H1 (cell line): ENCODE data around the gene AFTPH. TPM values are rescaled to one million over a fixed set of nuclear protein-coding genes. Genes with fewer than 3 reads are reported as not detected.

Experiments
- CTBP2 ChIP-seq: IDR thresholded peaks from 2 replicates; pipeline ENCODE4 v1.7.0; 2011; ENCODE audit warnings: borderline replicate concordance, mild to moderate bottlenecking, moderate library complexity, mixed read lengths, low read length; ENCODE audit not compliant: insufficient read depth, insufficient read length
- EP300 ChIP-seq, 2 experiments: IDR thresholded peaks; 1 replicate in 1 of 2; 2 replicates in 1 of 2; pipeline ENCODE4 v1.6.1; 2011 to 2012; ENCODE audit warnings: low read depth in 2 of 2, low read length in 2 of 2, mild to moderate bottlenecking in 2 of 2, borderline replicate concordance in 1 of 2, inconsistent platforms in 1 of 2, moderate library complexity in 1 of 2
- KDM1A ChIP-seq: fragments of 200-600, 300-600 bp; sonication (generic); IDR thresholded peaks from 2 replicates; pipeline ENCODE4 v1.7.1; 2016; ENCODE audit warnings: mild to moderate bottlenecking, low read length, borderline replicate concordance
- RFX5 ChIP-seq: IDR thresholded peaks from 2 replicates; pipeline ENCODE4 v1.6.1; 2011; ENCODE audit warnings: low read depth, low read length, improper control_type of control experiment, borderline replicate concordance
- SIN3A ChIP-seq, 2 experiments: IDR thresholded peaks in 1 of 2; conservative IDR thresholded peaks in 1 of 2; 2 replicates each; pipeline ENCODE4 v1.6.1; 2011 to 2012; ENCODE audit warnings: low read length in 2 of 2, improper control_type of control experiment in 1 of 2, low read depth in 1 of 2, mild to moderate bottlenecking in 1 of 2
- SP2 ChIP-seq: IDR thresholded peaks from 2 replicates; pipeline ENCODE4 v1.6.1; 2012; ENCODE audit warnings: mild to moderate bottlenecking, low read length, inconsistent platforms
- SRF ChIP-seq: IDR thresholded peaks from 2 replicates; pipeline ENCODE4 v1.6.1; 2011; ENCODE audit warnings: mild to moderate bottlenecking, low read depth, low read length, moderate library complexity
- ZNF274 ChIP-seq: IDR thresholded peaks from 2 replicates; pipeline ENCODE4 v1.7.0; 2012; ENCODE audit warnings: low read length, borderline replicate concordance; ENCODE audit errors: extremely low read depth
- polyA plus RNA-seq, 7 experiments: library from polyadenylated mRNA; depleted of rRNA in 3 of 7; stranded (reverse) in 5 of 7; unstranded in 2 of 7; fragments of >200 nt in 5 of 7; fragments of 200-250 nt in 2 of 7; gene quantifications; 1 replicate in 5 of 7; 2 replicates in 1 of 7; 4 replicates in 1 of 7; pipeline versions ENCODE4 v1.2.1 to v1.2.3, GENCODE V29; 2011 to 2013; ENCODE audit warnings: missing spikeins in 2 of 7, mixed read lengths in 2 of 7
- total RNA-seq: library from RNA; stranded (reverse); fragmentation: NEBNext Ultra II Directional; extraction: Animal tissue kit (Norgen Biotek cat#: 25700); gene quantifications from 2 replicates; pipeline ENCODE4 v1.2.1, GENCODE V29; 2021
- TF ChIP-seq, protein P1 (sequence below): fragments of 300-600 bp; sonication (generic); IDR thresholded peaks from 2 replicates; pipeline ENCODE4 v1.7.1; 2012; ENCODE audit warnings: low read length, moderate library complexity, mild to moderate bottlenecking, inconsistent platforms; ENCODE audit not compliant: insufficient replicate concordance

AFTPH gene
- total and polyA plus RNA-seq, 2 of the 8 experiments (the other 6 are each of a cell fraction or from before 2014, with no cell fraction given), result 7.3 to 15.0 TPM

DNA sequence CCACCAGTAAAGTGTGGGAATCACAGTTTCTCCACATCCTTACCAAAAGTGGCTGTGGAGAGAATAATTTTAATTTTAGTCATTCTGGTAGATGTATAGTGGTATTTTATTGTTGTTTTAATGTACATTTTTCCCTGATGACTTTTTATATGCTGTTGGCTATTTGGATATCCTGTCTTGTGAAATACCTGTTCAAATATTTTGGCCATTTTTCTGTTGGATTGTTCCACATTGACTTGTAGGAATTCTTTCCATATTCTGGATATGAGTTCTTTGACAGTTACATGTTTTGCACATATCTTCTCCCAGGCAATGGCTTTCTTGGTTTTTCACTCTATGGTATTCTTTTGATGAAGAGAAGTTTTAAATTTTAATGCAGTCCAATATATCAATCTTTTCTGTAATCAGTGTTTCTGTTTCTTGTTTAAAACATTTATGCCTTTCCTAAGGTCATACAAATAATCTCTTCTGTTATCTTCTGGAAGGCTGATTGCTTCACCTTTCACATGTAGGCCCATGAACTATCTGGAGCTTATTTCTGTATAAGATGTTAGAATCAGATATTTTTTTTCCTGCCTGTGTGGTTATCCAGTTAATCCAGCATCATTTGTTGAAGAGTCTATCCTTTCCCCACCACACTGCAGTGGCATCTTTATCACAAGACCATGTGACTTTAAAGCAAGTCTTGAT, 19.0 kb downstream of the AFTPH start (continued):
- TF ChIP-seq, protein P1, sequence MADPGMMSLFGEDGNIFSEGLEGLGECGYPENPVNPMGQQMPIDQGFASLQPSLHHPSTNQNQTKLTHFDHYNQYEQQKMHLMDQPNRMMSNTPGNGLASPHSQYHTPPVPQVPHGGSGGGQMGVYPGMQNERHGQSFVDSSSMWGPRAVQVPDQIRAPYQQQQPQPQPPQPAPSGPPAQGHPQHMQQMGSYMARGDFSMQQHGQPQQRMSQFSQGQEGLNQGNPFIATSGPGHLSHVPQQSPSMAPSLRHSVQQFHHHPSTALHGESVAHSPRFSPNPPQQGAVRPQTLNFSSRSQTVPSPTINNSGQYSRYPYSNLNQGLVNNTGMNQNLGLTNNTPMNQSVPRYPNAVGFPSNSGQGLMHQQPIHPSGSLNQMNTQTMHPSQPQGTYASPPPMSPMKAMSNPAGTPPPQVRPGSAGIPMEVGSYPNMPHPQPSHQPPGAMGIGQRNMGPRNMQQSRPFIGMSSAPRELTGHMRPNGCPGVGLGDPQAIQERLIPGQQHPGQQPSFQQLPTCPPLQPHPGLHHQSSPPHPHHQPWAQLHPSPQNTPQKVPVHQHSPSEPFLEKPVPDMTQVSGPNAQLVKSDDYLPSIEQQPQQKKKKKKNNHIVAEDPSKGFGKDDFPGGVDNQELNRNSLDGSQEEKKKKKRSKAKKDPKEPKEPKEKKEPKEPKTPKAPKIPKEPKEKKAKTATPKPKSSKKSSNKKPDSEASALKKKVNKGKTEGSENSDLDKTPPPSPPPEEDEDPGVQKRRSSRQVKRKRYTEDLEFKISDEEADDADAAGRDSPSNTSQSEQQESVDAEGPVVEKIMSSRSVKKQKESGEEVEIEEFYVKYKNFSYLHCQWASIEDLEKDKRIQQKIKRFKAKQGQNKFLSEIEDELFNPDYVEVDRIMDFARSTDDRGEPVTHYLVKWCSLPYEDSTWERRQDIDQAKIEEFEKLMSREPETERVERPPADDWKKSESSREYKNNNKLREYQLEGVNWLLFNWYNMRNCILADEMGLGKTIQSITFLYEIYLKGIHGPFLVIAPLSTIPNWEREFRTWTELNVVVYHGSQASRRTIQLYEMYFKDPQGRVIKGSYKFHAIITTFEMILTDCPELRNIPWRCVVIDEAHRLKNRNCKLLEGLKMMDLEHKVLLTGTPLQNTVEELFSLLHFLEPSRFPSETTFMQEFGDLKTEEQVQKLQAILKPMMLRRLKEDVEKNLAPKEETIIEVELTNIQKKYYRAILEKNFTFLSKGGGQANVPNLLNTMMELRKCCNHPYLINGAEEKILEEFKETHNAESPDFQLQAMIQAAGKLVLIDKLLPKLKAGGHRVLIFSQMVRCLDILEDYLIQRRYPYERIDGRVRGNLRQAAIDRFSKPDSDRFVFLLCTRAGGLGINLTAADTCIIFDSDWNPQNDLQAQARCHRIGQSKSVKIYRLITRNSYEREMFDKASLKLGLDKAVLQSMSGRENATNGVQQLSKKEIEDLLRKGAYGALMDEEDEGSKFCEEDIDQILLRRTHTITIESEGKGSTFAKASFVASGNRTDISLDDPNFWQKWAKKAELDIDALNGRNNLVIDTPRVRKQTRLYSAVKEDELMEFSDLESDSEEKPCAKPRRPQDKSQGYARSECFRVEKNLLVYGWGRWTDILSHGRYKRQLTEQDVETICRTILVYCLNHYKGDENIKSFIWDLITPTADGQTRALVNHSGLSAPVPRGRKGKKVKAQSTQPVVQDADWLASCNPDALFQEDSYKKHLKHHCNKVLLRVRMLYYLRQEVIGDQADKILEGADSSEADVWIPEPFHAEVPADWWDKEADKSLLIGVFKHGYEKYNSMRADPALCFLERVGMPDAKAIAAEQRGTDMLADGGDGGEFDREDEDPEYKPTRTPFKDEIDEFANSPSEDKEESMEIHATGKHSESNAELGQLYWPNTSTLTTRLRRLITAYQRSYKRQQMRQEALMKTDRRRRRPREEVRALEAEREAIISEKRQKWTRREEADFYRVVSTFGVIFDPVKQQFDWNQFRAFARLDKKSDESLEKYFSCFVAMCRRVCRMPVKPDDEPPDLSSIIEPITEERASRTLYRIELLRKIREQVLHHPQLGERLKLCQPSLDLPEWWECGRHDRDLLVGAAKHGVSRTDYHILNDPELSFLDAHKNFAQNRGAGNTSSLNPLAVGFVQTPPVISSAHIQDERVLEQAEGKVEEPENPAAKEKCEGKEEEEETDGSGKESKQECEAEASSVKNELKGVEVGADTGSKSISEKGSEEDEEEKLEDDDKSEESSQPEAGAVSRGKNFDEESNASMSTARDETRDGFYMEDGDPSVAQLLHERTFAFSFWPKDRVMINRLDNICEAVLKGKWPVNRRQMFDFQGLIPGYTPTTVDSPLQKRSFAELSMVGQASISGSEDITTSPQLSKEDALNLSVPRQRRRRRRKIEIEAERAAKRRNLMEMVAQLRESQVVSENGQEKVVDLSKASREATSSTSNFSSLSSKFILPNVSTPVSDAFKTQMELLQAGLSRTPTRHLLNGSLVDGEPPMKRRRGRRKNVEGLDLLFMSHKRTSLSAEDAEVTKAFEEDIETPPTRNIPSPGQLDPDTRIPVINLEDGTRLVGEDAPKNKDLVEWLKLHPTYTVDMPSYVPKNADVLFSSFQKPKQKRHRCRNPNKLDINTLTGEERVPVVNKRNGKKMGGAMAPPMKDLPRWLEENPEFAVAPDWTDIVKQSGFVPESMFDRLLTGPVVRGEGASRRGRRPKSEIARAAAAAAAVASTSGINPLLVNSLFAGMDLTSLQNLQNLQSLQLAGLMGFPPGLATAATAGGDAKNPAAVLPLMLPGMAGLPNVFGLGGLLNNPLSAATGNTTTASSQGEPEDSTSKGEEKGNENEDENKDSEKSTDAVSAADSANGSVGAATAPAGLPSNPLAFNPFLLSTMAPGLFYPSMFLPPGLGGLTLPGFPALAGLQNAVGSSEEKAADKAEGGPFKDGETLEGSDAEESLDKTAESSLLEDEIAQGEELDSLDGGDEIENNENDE, result no peak
- TF ChIP-seq RFX5 (no peak), SRF (no peak), SP2 (no peak), SIN3A (conservative IDR thresholded peaks at IDR 0.05 in 1 of 2, IDR thresholded peaks at IDR 0.05 in 1 of 2; ENCODE audit: low read depth in 1 of 2, low read length in 2 of 2) (no peak), CTBP2 (no peak), EP300 (IDR thresholded peaks at IDR 0.05; ENCODE audit: borderline replicate concordance in 1 of 2, low read depth in 2 of 2, low read length in 2 of 2) (no peak), KDM1A (no peak), ZNF274 (no peak)
